ENCODE measurements around the gene GATD1.

Gene GATD1

DNA sequence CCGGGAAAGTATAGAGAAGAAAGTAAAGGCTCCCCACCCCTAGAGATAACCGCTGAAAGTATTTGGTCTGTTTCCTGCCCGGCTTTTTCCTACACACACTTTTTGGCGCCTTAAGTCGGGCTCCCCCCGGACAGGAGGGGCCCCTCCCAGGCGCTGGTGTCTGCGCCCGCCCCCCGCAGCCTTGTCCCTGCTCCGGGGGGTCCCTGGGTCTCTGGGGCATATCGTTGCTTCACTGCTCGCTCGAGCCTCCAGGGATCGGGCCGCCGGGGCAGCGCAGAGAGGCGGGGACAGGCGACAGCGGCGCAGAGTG, 49.5 kb upstream of the GATD1 start (continued):
- TF ChIP-seq, protein P1, sequence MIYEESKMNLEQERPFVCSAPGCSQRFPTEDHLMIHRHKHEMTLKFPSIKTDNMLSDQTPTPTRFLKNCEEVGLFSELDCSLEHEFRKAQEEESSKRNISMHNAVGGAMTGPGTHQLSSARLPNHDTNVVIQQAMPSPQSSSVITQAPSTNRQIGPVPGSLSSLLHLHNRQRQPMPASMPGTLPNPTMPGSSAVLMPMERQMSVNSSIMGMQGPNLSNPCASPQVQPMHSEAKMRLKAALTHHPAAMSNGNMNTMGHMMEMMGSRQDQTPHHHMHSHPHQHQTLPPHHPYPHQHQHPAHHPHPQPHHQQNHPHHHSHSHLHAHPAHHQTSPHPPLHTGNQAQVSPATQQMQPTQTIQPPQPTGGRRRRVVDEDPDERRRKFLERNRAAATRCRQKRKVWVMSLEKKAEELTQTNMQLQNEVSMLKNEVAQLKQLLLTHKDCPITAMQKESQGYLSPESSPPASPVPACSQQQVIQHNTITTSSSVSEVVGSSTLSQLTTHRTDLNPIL (CRISPR knock-in tag; IDR thresholded peaks at IDR 0.05; ENCODE audit: low read depth): no peak
- TF ChIP-seq ZFP30 (CRISPR knock-in tag; IDR thresholded peaks at IDR 0.05): no peak

DNA sequence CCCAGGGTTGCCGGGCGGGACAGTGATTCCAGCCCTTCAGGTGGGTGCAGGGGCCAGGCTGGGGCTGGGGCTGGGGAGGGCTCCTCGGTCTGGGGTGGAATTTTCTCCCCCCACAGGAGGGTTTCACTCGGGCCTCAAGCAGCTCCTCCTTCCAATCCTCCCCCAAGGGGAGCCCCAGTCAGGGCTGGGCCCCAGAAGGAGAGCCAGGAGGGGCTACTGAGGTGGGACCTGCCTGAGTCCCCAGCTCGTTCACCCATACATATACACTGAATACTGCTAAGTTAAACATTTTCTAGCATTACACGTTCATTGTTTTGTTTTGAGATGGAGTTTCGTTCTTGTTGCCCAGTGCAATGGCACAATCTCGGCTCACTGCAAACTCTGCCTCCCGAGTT, 48.9 kb upstream of the GATD1 start:
- ATAC-seq: no peak
- TF ChIP-seq OSR1 (CRISPR knock-in tag; IDR thresholded peaks at IDR 0.05) (no peak), ZFP30 (CRISPR knock-in tag; IDR thresholded peaks at IDR 0.05) (no peak), RARB (CRISPR knock-in tag; IDR thresholded peaks at IDR 0.05) (no peak), BACH2 (CRISPR knock-in tag; IDR thresholded peaks at IDR 0.05; ENCODE audit: borderline replicate concordance) (no peak), GLIS3 (CRISPR knock-in tag; IDR thresholded peaks at IDR 0.05) (no peak), TOX (CRISPR knock-in tag; IDR thresholded peaks at IDR 0.05; ENCODE audit: borderline replicate concordance) (no peak), PPARA (CRISPR knock-in tag; IDR thresholded peaks at IDR 0.05; ENCODE audit: borderline replicate concordance) (no peak), ISL1 (CRISPR knock-in tag; IDR thresholded peaks at IDR 0.05) (no peak), ESRRG (CRISPR knock-in tag; IDR thresholded peaks at IDR 0.05) (no peak), ZNF70 (CRISPR knock-in tag; IDR thresholded peaks at IDR 0.05) (no peak), ARNTL (CRISPR knock-in tag; IDR thresholded peaks at IDR 0.05; ENCODE audit: borderline replicate concordance, low read depth) (no peak), ZNF8 (CRISPR knock-in tag; IDR thresholded peaks at IDR 0.05) (no peak), ZC3H10 (CRISPR knock-in tag; IDR thresholded peaks at IDR 0.05) (no peak), SNAI2 (CRISPR knock-in tag; IDR thresholded peaks at IDR 0.05) (no peak), TCF4 (CRISPR knock-in tag; IDR thresholded peaks at IDR 0.05; ENCODE audit: borderline replicate concordance) (no peak), CSDC2 (CRISPR knock-in tag; IDR thresholded peaks at IDR 0.05) (no peak)
- TF ChIP-seq, protein P2, sequence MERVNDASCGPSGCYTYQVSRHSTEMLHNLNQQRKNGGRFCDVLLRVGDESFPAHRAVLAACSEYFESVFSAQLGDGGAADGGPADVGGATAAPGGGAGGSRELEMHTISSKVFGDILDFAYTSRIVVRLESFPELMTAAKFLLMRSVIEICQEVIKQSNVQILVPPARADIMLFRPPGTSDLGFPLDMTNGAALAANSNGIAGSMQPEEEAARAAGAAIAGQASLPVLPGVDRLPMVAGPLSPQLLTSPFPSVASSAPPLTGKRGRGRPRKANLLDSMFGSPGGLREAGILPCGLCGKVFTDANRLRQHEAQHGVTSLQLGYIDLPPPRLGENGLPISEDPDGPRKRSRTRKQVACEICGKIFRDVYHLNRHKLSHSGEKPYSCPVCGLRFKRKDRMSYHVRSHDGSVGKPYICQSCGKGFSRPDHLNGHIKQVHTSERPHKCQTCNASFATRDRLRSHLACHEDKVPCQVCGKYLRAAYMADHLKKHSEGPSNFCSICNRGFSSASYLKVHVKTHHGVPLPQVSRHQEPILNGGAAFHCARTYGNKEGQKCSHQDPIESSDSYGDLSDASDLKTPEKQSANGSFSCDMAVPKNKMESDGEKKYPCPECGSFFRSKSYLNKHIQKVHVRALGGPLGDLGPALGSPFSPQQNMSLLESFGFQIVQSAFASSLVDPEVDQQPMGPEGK (CRISPR knock-in tag; IDR thresholded peaks at IDR 0.05; ENCODE audit: borderline replicate concordance): no peak
- TF ChIP-seq, protein P3, sequence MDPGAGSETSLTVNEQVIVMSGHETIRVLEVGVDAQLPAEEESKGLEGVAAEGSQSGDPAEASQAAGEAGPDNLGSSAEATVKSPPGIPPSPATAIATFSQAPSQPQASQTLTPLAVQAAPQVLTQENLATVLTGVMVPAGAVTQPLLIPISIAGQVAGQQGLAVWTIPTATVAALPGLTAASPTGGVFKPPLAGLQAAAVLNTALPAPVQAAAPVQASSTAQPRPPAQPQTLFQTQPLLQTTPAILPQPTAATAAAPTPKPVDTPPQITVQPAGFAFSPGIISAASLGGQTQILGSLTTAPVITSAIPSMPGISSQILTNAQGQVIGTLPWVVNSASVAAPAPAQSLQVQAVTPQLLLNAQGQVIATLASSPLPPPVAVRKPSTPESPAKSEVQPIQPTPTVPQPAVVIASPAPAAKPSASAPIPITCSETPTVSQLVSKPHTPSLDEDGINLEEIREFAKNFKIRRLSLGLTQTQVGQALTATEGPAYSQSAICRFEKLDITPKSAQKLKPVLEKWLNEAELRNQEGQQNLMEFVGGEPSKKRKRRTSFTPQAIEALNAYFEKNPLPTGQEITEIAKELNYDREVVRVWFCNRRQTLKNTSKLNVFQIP (CRISPR knock-in tag; IDR thresholded peaks at IDR 0.05; ENCODE audit: borderline replicate concordance, low read depth): no peak

DNA sequence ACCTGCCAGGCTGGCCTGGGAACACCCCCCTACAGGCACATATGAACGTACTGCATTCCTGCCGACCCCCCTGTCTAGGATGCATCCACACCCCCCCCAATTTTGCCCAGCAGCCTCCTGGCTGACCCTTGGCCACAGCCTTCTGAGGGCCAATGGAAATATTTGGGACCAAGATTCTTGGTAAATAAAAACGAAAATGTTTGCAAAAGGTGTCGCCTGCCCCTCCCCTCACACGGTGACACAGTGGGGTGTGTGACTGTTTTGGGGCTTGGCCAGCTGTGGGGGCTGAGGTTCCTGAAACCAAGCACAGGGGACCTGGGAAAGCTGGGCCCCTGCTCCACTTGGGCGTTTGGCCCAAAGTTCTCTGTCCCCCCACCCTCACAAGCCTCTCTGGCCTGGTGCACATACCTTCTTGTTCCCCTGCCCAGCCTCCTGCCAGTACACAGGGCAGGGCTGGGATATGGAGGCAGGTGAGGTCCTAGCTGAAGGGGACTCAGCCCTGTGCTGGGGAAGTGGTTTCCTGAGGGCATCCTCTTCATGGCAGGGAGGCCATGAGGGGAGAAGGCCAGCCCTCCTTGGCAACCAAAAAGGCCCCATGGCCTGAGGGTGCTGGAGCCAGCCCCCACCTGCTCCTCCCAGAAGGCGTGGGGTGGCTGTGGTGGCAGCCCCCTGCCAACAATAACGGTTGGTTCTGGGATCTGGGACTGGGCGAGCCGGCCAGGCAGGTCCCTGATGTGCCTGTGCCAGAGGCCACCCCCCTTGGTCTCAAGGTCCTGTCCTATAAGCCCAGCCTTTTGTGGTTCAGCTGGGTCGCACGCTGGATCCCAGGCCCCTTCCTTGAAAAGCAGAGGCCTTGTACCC, 48.3 kb upstream of the GATD1 start:
- no peak for ATAC-seq
- TF ChIP-seq OSR1 (CRISPR knock-in tag; IDR thresholded peaks at IDR 0.05): no peak
- no peak for TF ChIP-seq ZNF8 (CRISPR knock-in tag; IDR thresholded peaks at IDR 0.05)
- TF ChIP-seq ZNF565 (CRISPR knock-in tag; conservative IDR thresholded peaks at IDR 0.05; ENCODE audit: low read depth): no peak
- TF ChIP-seq, protein P4, sequence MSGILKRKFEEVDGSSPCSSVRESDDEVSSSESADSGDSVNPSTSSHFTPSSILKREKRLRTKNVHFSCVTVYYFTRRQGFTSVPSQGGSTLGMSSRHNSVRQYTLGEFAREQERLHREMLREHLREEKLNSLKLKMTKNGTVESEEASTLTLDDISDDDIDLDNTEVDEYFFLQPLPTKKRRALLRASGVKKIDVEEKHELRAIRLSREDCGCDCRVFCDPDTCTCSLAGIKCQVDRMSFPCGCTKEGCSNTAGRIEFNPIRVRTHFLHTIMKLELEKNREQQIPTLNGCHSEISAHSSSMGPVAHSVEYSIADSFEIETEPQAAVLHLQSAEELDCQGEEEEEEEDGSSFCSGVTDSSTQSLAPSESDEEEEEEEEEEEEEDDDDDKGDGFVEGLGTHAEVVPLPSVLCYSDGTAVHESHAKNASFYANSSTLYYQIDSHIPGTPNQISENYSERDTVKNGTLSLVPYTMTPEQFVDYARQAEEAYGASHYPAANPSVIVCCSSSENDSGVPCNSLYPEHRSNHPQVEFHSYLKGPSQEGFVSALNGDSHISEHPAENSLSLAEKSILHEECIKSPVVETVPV (CRISPR knock-in tag; IDR thresholded peaks at IDR 0.05): no peak
- TF ChIP-seq TOX (CRISPR knock-in tag; IDR thresholded peaks at IDR 0.05; ENCODE audit: borderline replicate concordance): no peak
- no peak for TF ChIP-seq CSDC2 (CRISPR knock-in tag; IDR thresholded peaks at IDR 0.05)
- no peak for TF ChIP-seq BACH2 (CRISPR knock-in tag; IDR thresholded peaks at IDR 0.05; ENCODE audit: borderline replicate concordance)
- TF ChIP-seq ZFP3 (CRISPR knock-in tag; IDR thresholded peaks at IDR 0.05): no peak
- TF ChIP-seq PPARA (CRISPR knock-in tag; IDR thresholded peaks at IDR 0.05; ENCODE audit: borderline replicate concordance): no peak
- TF ChIP-seq, protein P2 (CRISPR knock-in tag; IDR thresholded peaks at IDR 0.05; ENCODE audit: borderline replicate concordance): no peak

Measured in SK-N-SH treated with all-trans-retinoic acid at 6 μM for 48 hours (cell line).